Bronchial epithelial cell (primary cell): Measurements from ENCODE around the gene NOTO. TPM values are rescaled to one million over a fixed set of nuclear protein-coding genes. Genes with fewer than 3 reads are reported as not detected.

Experiments
- DNase-seq: peaks from one replicate; pipeline ENCODE4 v3.0.0-alpha.2; 2010; ENCODE audit warnings: low read depth
- FAIRE-seq: peaks from 2 replicates; lab custom pipeline; 2011; peaks lifted over from hg19 to GRCh38; lab: Jason Lieb, UNC
- H3K27me3 ChIP-seq: 2 replicates; pipeline ENCODE4 v1.5.1; 2011; ENCODE audit warnings: low read length; ENCODE audit not compliant: control insufficient read depth, insufficient read depth
- H3K36me3 ChIP-seq: 2 replicates; pipeline ENCODE4 v1.5.1; 2011; ENCODE audit warnings: low read length; ENCODE audit not compliant: control insufficient read depth, insufficient read depth
- H3K4me3 ChIP-seq: 2 replicates; pipeline ENCODE4 v1.5.1; 2011; ENCODE audit warnings: mild to moderate bottlenecking, low read depth, low read length, control low read depth
- CTCF ChIP-seq: IDR thresholded peaks from 2 replicates; pipeline ENCODE4 v1.5.1; 2011; ENCODE audit warnings: mild to moderate bottlenecking, moderate library complexity, low read length, control low read depth, inconsistent platforms; ENCODE audit not compliant: insufficient read depth, severe bottlenecking
- total RNA-seq: library from RNA; depleted of rRNA; stranded (reverse); fragments of >200 nt; gene quantifications from 2 replicates; pipeline ENCODE4 v1.2.1, GENCODE V29; 2014

Gene NOTO
- total RNA-seq, 1 donor from 2014 or later: not detected

- no peak for FAIRE-seq
- no peak for DNase-seq
- Histone ChIP-seq H3K4me3 (no peak overlapping the region), H3K36me3 (peaks cover 9% of the 10 kb centered on the region), H3K27me3 (no peaks in the 10 kb centered on the region)
- no peak for TF ChIP-seq CTCF
Measured at GRCh38 chr2:73227086-73227485, 24.7 kb downstream of the NOTO start.

- Histone ChIP-seq H3K36me3 (peaks cover 5% of the 10 kb centered on the region), H3K27me3 (no peaks in the 10 kb centered on the region), H3K4me3 (no peak overlapping the region)
- TF ChIP-seq CTCF: no peak
- no peak for DNase-seq
- no peak for FAIRE-seq
Measured at GRCh38 chr2:73228631-73229030, 26.3 kb downstream of the NOTO start.

GRCh38 chr2:73232403-73233153 is 30.2 kb downstream of the NOTO start:
- FAIRE-seq: no peak
- peak; percentile 15 for DNase-seq
- peak; percentile 4 for TF ChIP-seq CTCF

GRCh38 chr2:73233154-73233931 is 31.0 kb downstream of the NOTO start, which contains the start of gene PRADC1:
PRADC1 (minus strand) TSS chr2:73233239; CDS start chr2:73233160, 79 bp downstream.
- Histone ChIP-seq H3K4me3 (peak within 1 kb of the TSS; percentile 65), H3K36me3 (no peaks in the 10 kb centered on the region), H3K27me3 (no peaks in the 10 kb centered on the region)
- FAIRE-seq (no peak), DNase-seq (peak; percentile 99)
- no peak for TF ChIP-seq CTCF

More at GRCh38 chr2:73232403-73233153, 30.2 kb downstream of the NOTO start:
- no peaks in the 10 kb centered on the region for H3K36me3 ChIP-seq
- H3K4me3 ChIP-seq: peak overlapping the region; percentile 65
- no peaks in the 10 kb centered on the region for H3K27me3 ChIP-seq

GRCh38 chr2:73233932-73234832 is 31.8 kb downstream of the NOTO start, which contains the start of gene CCT7:
CCT7 (plus strand) TSS chr2:73234308; CDS start chr2:73234379, 71 bp downstream.
- FAIRE-seq (no peak), DNase-seq (peak; percentile 78)
- peak within 1 kb of the TSS; percentile 65 for H3K4me3 ChIP-seq
- H3K27me3 ChIP-seq: no peaks in the 10 kb centered on the region
- H3K36me3 ChIP-seq: no peaks in the 10 kb centered on the region
- TF ChIP-seq CTCF: no peak
